Uterus (tissue), 2 donors: ENCODE data around the gene KRT31.

Experiments used
- CTCF ChIP-seq, 4 experiments: fragments of 200-600 bp in 2 of 4; fragments of 450-650 bp in 2 of 4; sonication (generic) in 2 of 4; IDR thresholded peaks; one replicate each; pipeline ENCODE4 v1.5.1; 2016 to 2019; ENCODE audit warnings: antibody characterized with exemption in 4 of 4, mild to moderate bottlenecking in 2 of 4, moderate library complexity in 1 of 4
- POLR2A ChIP-seq, 2 donors: fragments of 450-650 bp; IDR thresholded peaks; one replicate each; pipeline ENCODE4 v1.6.1; 2016; ENCODE audit warnings: antibody characterized with exemption in 2 of 2, mild to moderate bottlenecking in 1 of 2, moderate library complexity in 1 of 2

GRCh38 chr17:41411072-41411840 is 13.8 kb upstream of the KRT31 start:
- TF ChIP-seq CTCF (IDR thresholded peaks at IDR 0.05) (no peak), POLR2A (IDR thresholded peaks at IDR 0.05) (no peak)
